Activated CD4-positive, CD25-positive, alpha-beta regulatory T cell (primary cell): ENCODE measurements around the gene SLC39A8.
"Not testable (repeated sequence)": the region's sequence is repeated elsewhere in the genome, so short reads cannot be mapped to it uniquely, and the experiment has no call there.

Experiments
- DNase-seq, 4 experiments: peaks; one replicate each; lab custom pipeline; 2025; lab: John Stamatoyannopoulos, UW

SLC39A8 gene

GRCh38 chr4:102299354-102300107 is 45.8 kb downstream of the SLC39A8 start:
- DNase-seq: no peak

- DNase-seq: no peak
These were observed 46.6 kb downstream of the SLC39A8 start for GRCh38 chr4:102298716-102299115.

- no peak for DNase-seq
These were observed 50.0 kb downstream of the SLC39A8 start for GRCh38 chr4:102295153-102295862.

- no peak for DNase-seq
These were observed 56.8 kb downstream of the SLC39A8 start for GRCh38 chr4:102288497-102288896.

- DNase-seq: no peak
These were observed 59.5 kb downstream of the SLC39A8 start for GRCh38 chr4:102285831-102286230.

GRCh38 chr4:102281171-102281839 is 64.0 kb downstream of the SLC39A8 start:
- DNase-seq: no peak

GRCh38 chr4:102273317-102273716 is 72.0 kb downstream of the SLC39A8 start:
- not testable (repeated sequence) for DNase-seq

- DNase-seq: no peak
These were observed 73.0 kb downstream of the SLC39A8 start for GRCh38 chr4:102272318-102272717.

- no peak for DNase-seq
These were observed 76.9 kb downstream of the SLC39A8 start for GRCh38 chr4:102268355-102268754.

- no peak for DNase-seq
These were observed 82.1 kb downstream of the SLC39A8 start for GRCh38 chr4:102263024-102263787.

GRCh38 chr4:102259702-102260101 is 85.6 kb downstream of the SLC39A8 start:
- DNase-seq: no peak

- DNase-seq: no peak
These were observed 86.2 kb downstream of the SLC39A8 start for GRCh38 chr4:102259081-102259480.

- DNase-seq: no peak
These were observed 89.0 kb downstream of the SLC39A8 start for GRCh38 chr4:102256321-102256720.

- DNase-seq: no peak
These were observed 91.4 kb downstream of the SLC39A8 start for GRCh38 chr4:102253860-102254259.

- DNase-seq: no peak
These were observed 93.1 kb downstream of the SLC39A8 start for GRCh38 chr4:102252171-102252570.

GRCh38 chr4:102250341-102250740 is 94.9 kb downstream of the SLC39A8 start:
- DNase-seq: no peak

GRCh38 chr4:102247041-102247440 is 98.2 kb downstream of the SLC39A8 start:
- DNase-seq: no peak

GRCh38 chr4:102246416-102246815 is 98.9 kb downstream of the SLC39A8 start:
- no peak for DNase-seq

- no peak for DNase-seq
These were observed 100.3 kb downstream of the SLC39A8 start for GRCh38 chr4:102244878-102245535.

GRCh38 chr4:102243296-102243695 is 102.0 kb downstream of the SLC39A8 start:
- not testable (repeated sequence) for DNase-seq

- DNase-seq: no peak
These were observed 110.9 kb downstream of the SLC39A8 start for GRCh38 chr4:102234243-102234838.
